Measurements from ENCODE around the gene CLDN15.

Gene CLDN15

DNA sequence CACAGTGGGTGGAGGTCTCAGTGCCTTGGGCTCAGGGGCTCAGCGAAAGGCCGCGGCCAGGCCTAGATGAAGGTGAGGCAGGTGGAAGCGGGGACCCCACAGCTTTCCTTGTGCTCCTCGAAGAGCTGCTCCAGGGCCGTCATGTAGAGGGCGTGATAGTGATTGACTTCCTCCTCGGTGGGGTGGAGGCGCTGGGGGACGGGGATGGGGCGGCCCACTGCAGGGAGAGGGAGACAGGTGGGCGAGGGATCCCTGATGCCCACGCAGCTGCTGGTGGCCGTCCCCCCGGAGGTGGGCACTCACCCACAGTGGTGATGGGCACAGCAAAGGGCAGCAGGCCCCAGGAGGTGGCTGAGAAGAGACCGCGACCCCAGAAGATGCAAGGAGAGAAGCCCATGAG, 41.7 kb downstream of the CLDN15 start:
- DNase-seq: no peak

DNA sequence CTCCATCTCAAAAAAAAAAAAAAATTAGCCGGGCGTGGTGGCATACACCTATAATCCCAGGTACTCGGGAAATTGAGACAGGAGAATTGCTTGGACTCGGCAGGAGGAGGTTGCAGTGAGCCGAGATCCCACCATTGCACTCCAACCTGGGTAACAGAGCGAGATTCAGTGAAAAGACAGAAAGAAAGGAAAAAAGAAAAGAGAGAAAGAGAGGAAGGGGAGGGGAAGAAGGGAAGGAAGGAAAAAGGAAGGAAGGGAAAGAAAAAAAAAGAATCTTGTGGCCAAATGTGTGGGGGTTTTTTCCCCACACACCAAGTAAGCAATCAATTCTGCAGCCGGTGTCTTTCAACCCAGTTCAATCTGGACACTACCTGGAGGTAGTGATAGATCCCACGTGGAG, 48.5 kb downstream of the CLDN15 start:
- no peak for DNase-seq

DNA sequence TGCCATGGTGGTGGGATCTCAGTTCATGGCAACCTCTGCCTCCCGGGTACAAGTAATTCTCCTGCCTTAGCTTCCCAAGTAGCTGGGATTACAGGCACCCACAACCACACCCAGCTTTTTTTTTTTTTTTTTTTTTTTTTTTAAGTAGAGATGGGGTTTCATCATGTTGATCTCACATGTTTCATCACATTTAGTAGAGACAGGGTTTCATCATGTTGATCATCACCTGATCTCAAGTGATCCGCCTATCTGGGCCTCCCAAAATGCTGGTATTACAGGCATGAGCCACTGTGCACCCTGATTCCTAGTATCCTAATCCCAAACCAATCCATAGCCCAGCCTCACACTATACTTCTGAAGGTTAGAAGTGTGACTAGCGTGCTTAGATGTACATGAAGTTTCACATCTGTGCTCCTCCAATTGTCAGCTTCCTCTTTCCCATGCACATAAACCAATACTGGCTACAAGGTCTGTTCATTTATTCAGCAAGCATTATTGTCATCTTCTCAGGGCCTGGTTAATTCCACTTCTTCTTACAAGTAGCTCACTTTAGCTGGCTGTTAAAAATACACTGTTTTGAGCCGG, 50.7 kb downstream of the CLDN15 start:
- DNase-seq: no peak

DNA sequence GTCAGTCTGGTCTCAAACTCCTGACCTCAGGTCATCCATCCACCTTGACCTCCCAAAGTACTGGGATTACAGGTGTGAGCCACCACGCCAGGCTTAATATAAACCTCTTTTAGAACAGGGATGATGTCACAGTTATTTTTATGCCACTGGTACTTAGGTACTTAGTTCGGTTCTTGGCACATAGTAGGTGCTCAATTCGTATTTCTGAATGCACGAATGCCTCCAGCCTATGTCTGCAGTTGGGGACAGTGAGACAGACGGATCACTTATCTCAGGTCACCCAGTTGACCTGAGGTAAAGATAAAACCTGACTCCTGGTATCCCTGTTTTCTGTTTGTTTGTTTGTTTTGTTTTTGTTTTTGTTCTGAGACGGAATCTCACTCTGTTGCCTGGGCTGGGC, 51.4 kb downstream of the CLDN15 start:
- DNase-seq: no peak

DNA sequence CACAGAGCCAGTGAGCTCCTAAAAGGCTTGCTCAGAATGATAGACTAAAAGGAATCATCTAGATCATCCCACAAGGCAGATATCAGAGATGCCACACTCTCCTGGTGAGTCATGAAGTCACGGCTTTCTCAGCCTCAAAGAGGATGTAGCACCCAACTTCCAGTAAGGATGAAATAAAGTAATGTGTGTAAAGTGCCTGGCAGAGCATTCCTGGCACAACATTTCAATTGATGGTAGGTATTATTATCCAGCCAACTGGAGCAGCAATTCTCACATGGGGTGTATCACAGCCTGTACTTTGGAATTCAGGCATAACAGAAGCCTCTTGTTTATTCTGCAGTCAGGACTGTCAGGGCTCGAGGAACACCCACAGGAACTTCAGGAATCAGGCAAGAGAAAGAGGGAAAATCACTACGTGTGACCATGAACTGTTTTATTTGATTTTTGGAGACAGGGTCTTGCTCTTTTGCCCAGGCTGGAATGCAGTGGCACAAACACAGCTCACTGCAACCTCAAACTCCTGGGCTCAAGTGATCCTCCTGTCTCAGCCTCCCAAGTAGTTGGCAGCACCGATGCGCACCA, 52.3 kb downstream of the CLDN15 start:
- DNase-seq: no peak

All from NCI-H510A (cell line).